Activated CD4-positive, alpha-beta T cell treated with anti-CD3 and anti-CD28 coated beads, Interleukin-2, Interleukin-6, amounts not matched to agents 100 ng/mL and 50 ng/mL, durations not matched to agents 16 hours and 8 hours (primary cell): ENCODE measurements around the gene DPM2.
A peak's percentile ranks its signal among the peaks of the same experiment; 100 is the strongest.

Experiments
- DNase-seq: peaks from one replicate; pipeline ENCODE4 v3.0.0-alpha.2; 2020

DPM2 gene

DNA sequence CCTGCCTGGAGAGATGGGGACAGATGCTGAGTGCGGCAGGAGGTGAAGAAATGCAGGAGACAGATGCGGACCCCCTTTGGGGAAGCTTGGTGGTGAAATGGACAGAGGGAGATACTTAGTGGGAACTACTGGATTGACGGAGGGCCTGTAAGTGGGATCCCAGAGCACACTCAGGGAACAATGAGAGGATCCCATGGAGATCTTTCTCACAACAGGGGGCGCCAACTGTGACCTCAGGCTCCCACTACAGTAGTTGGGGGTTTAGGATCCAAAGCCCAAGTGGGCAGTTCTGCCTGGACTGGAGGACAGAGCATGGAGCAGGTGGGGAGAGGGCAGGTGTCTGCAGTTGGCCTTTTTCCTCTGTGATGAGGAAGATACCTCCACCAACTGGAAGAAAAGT lies 3.4 kb downstream of the DPM2 start:
- DNase-seq, result no peak

DNA sequence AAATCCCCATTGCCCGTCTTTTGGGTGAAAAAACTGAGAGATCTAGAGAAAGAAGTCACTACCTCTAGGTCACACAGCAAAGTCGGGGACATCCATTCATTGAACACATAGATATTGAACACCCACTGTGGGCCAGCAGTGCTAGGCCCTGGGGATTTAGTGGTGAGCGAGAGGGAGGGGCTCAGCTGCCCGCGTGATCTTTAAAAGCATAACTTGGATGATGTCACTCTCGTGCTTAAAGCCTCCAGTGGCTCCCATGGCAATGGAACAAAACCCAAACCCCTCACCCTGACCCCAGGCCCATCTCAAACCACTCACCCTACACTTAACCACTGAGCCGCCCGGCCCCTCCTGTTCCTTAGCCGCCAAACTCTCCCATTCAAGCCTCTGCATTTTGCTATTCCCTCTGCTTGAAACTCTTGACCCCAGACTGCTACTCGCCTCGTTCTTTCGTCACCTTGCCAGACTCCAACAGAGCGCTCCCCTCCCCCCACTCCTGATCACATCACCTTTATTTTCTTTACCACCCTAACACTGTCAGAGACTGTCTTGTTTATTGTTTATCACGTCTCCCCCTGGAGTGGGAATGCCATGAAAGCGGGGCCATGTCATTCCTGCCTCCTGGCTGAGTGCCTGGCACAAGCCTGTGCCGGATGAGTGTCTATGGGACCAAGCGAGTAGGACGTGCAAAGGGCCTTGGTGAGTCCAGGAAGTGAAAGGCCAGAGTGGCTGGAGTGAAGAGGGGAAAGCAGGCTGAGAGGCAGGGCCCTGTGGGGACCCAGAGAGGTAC lies 6.4 kb downstream of the DPM2 start:
- DNase-seq, result no peak

GRCh38 chr9:127930231-127931091 lies 7.2 kb downstream of the DPM2 start, which contains the start of gene PIP5KL1:
Gene PIP5KL1 (minus strand): TSS chr9:127930777. CDS start chr9:127930752, 25 bp downstream.
- DNase-seq, result peak; percentile 81

DNA sequence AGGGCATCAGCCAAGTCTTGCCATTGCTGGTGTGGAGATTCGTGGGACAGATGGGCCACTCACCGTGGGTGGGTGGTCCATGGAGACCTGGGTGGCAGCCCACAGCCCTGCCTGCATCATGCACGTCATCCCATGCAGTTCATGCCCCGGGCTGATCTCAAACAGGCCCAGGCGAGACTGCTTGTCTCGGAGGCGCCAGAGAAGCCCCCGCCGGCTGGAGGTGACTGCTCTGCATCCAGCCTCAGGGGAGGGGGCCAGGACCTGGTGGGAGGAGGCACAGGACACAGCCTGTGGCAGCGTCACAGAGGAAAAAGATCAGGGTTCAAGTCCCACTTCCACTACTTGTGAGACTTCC lies 8.1 kb downstream of the DPM2 start:
- no peak for DNase-seq

DNA sequence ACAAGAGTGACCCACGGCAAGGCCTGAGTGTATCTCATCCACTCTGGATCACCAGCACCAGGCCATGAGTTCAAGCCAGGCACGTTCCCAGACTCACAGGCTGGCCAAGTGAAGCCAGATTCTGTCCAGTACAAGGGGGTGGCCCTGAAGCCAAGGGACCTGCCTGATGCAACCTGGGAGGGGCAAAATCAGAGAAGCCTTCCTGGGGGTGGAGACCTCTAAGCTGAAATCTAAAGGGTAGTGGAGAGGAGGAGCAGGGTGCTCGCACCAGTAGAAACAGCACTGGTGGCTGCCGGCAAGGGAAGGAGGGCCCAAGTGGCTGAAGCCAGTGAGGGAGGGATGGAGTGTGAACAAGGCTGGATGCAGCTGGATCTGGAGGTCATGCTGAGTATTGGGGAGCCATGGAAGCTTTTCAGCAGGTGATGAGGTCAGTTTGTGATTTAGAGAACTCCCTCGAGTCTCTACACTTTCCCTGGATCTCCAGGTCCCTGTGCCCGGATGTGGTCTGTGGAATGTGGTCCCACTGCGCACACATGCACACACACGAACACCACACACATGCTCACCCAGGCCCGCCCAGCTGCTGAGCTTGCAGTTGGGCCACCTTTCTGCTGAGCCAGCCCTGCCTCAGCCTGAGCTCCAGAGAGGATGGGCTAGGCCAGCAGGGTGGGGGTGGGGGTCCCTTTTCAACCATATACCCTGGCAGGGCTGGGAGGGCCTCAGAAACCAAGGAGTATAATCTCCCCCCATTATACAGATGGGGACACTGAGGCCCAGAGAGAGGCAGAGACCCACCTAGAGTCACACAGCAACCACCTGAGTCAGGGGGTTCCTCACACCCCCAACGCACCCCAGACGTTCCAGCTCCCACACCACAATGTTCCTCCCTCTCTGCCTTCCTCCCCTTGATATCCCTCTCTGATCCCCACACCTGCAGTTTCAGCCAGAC lies 8.7 kb downstream of the DPM2 start:
- no peak for DNase-seq

DNA sequence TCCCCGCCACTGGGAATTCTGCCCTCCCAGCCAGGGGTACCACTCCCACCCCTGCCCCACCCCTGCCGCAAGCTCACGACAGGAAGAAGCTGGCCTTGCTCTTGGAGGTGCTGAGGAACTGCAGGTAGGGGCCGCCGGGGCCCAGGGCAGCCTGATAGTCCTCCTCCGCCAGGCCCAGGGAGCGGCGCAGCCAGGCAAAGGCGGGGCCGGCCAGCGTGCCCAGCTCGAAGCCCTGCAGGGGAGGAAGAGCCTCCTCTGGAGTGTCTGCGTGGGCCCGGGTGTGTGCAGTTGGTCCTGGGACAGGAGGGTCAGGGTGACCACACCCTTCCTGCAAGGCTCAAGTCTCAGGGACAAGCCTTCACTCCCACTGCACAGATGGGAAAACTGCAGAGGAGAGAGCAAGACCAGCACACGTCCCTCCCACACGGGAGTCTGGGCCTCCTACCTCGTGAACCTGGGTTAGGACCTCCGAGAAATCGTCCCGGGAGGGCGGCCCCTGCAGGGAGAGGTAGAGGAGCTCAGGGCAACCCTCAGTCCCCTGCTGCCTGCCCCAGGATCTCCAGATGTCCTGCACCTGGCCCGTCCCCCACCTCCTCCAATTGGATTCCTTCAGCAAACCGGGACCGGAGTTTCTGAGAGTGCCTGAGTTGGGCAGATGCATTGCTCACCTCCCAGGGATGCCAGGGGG lies 9.5 kb downstream of the DPM2 start:
- no peak for DNase-seq

- DNase-seq, result peak; percentile 69
Observed at GRCh38 chr9:127927201-127927987, 10.3 kb downstream of the DPM2 start.

DNA sequence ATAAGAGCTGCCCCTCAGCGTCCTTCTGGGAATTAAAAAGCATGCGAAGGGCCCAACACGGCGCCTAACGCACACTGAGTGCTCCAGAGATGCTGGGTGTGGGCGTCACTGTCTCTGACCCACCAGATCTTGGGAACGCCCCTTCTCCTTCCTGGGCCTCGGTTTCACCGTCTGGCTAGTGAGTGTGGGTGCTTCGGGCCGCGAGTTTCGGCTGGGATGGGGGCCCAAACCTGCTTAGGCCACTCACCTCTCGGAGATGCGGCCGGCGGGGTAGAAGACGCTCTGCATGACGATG lies 10.8 kb downstream of the DPM2 start:
- DNase-seq, result no peak

- DNase-seq, result no peak
Observed at GRCh38 chr9:127925959-127926905, 11.4 kb downstream of the DPM2 start.

DNA sequence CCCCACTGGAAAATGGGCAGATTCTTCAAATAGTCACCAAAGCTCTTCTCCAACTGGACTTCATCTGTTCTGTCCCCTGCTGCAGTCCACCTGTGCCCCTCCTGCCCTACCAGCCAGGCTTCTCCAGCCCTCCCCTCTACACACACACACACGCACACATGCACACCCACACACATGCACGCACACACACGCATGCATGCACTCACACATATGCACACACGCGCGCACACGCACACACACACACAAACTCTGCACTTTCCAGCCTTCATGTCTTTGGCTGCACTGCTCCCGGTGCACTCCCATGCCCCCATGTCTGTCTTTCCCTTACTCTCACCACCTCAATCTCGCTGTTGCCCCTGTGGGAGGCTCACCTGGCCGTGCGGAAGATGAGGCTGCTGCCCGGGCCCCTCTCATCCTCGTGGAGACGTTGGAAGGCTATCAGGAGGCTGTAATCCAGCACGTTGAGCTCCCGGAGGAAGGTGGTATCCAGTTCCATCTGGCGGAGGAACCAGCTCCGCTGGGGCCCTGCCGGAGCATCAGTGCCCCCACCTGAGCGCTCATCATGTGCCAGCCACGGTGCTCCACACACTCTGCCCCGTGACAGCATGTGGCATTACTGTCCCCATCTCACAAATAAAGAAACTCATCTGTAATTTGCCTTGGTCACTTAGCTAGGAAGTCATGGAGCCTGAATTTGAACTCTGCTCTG lies 12.8 kb downstream of the DPM2 start:
- DNase-seq, result no peak

- no peak for DNase-seq
Observed at GRCh38 chr9:127923771-127924170, 13.9 kb downstream of the DPM2 start.

GRCh38 chr9:127923046-127923445 lies 14.6 kb downstream of the DPM2 start:
- DNase-seq, result no peak

DNA sequence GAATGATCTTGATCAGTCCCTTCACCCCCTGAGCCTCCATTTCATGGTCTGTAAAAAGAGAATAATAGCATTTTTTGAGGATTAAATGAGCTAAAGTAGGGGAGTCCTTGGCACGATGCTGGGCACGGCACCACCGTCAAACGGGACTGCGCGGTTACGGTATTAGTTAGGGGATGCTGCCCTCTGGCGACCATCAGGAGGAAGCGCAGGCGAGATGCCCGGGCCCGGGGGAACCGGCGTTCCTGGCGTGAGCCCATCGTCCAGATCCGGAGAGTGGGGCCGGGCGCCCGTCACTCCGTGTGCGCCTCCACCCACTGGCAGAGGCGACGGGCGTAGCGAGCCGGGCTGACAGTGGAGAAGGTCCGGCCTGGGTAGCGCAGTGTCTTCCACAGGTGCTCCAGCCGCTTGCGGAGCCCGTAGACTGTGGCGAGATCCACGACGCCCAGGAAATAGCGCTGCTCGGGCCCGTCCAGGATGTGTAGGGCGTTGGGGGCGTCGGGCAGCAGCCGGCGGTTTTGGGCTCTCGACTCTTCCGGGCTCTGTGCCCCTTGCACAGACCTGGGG lies 16.0 kb downstream of the DPM2 start:
- DNase-seq, result peak; percentile 84

DNA sequence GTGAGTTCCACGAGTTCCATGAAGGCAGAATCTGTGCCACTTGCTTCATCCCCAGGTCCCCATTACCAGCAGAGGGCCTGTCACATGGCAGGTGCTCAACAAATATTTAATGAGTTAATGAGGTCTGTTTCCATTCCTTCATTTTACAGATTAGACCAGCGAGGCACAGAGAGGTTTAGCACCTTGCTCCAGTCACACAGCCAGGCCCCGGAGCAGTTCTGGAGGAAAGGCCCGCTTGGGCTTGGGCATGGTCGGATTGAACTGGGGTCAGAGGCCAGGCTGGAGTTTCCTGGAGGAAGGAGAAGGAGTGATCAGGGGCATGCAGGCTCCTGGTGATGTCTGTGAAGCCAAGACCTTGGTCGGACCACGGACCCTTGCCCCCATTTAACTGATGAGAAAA lies 16.9 kb downstream of the DPM2 start:
- no peak for DNase-seq

- no peak for DNase-seq
Observed at GRCh38 chr9:127919253-127919815, 18.3 kb downstream of the DPM2 start.

GRCh38 chr9:127918183-127919107 lies 19.2 kb downstream of the DPM2 start:
- no peak for DNase-seq

DNA sequence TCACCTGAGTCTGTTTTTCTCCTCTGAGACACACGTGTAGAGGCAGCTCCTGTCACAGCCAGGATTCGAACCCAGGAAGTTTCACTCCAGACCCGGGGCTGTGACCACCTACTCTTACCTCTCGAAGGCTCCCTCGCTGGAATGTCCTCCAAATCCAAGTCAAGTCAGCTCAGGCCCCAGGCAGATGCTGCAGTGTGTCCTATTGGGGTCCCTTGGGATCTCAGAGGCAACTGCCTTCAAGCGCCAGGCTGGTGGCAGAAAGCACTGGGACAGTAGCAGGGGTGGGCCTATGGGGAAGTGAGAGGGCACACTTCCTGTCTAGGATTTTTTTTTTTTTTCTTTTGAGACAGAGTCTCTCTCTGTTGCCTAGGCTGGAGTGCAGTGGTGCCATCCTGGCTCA lies 20.1 kb downstream of the DPM2 start:
- no peak for DNase-seq
